HEK293 (cell line): Measurements from ENCODE around the gene FADS3.

Experiments
- PRDM1 ChIP-seq: fragments of 450-650 bp; formaldehyde crosslinking; IDR thresholded peaks from 2 replicates; pipeline ENCODE4; 2016; ENCODE audit warnings: missing biosample characterization, missing genetic modification characterization
- TF ChIP-seq, protein P1 (sequence below): fragments of 450-650 bp; formaldehyde crosslinking; IDR thresholded peaks from 2 replicates; pipeline ENCODE4 v1.5.1; 2017; ENCODE audit warnings: missing biosample characterization, missing genetic modification characterization

DNA sequence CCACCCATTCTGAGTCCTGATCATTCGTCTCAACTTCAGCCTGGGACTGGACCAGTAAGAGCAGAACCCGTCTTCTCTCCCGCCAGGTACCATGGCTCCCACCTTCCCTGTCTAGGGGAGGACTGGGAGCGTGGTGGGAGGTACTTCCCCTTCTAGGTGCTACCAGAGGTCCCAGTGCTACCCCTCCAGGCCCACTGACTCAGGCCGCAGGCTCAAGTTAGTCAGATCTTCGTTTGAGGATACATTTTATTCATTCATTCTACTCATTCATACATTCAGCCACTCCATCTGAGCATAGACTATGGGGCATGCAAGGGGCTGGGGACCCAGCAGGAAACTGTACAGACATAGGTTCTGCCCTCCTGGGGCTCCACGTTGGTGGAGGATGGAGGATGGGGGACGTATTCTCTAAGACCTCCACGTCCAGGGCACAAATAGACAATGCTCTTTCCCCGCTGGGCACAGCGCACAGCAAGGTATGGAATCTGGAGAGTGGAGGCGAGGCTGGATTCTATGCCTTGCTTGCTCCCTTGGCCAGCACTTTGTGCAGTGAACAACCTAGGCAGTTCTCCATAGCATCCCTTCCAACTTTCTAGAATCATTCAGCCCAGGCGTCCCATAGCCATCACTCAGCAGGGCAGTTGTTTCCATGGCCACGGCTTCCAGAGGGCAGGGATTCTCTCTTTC lies 27.0 kb upstream of the FADS3 start:
- no peak for TF ChIP-seq PRDM1
- TF ChIP-seq, protein P1, sequence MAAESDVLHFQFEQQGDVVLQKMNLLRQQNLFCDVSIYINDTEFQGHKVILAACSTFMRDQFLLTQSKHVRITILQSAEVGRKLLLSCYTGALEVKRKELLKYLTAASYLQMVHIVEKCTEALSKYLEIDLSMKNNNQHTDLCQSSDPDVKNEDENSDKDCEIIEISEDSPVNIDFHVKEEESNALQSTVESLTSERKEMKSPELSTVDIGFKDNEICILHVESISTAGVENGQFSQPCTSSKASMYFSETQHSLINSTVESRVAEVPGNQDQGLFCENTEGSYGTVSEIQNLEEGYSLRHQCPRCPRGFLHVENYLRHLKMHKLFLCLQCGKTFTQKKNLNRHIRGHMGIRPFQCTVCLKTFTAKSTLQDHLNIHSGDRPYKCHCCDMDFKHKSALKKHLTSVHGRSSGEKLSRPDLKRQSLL (tag by site-specific recombination): no peak
